PC-3 (cell line): Measurements from ENCODE around the gene KRTAP9-7. TPM values are rescaled to one million over a fixed set of nuclear protein-coding genes. Genes with fewer than 3 reads are reported as not detected.
"Not testable (repeated sequence)": the region's sequence is repeated elsewhere in the genome, so short reads cannot be mapped to it uniquely, and the experiment has no call there.

ENCODE experiments used
- ATAC-seq: fragments of 200-7000 bp; cut with Tn5 transposase; 2 replicates; pipeline ENCODE4 v1.9.1; 2020; ENCODE audit warnings: mild to moderate bottlenecking, moderate library complexity
- BruUV-seq: library from RNA; stranded (reverse); fragments of 400-500 nt; replicated peaks from 2 replicates; lab custom pipeline; 2021; lab: Mats Ljungman, UMichigan
- CTCF ChIA-PET: fragments of 300-600 bp; sonication (Branson Sonifier 250); formaldehyde crosslinking; loops from one replicate; lab custom pipeline; 2022; ENCODE audit warnings: antibody characterized with exemption; lab: Charles Lee
- POLR2A ChIA-PET: fragments of 300-600 bp; sonication (Branson Sonifier 250); formaldehyde crosslinking; loops from one replicate; lab custom pipeline; 2022; ENCODE audit warnings: antibody characterized with exemption; ENCODE audit not compliant: unreplicated experiment; lab: Charles Lee
- DNase-seq: peaks from one replicate; pipeline ENCODE4 v3.0.0-alpha.2; 2015
- H2AFZ ChIP-seq: fragments of 300-600 bp; sonication (generic); 2 replicates; pipeline ENCODE4 v1.6.0; 2016; ENCODE audit warnings: antibody characterized with exemption, low read length
- H3F3A ChIP-seq: fragments of 300-600 bp; sonication (generic); one replicate; pipeline ENCODE4 v1.6.0; 2017; ENCODE audit warnings: antibody characterized with exemption, low read length, control low read depth, mild to moderate bottlenecking; ENCODE audit not compliant: unreplicated experiment
- H3K27ac ChIP-seq: fragments of 300-600 bp; sonication (generic); 2 replicates; pipeline ENCODE4 v1.5.1; 2016; ENCODE audit warnings: mild to moderate bottlenecking, low read length
- H3K27me3 ChIP-seq: fragments of 300-600 bp; sonication (generic); 2 replicates; pipeline ENCODE4 v1.6.1; 2016; ENCODE audit warnings: low read length, mixed read lengths
- H3K36me3 ChIP-seq: fragments of 300-600 bp; sonication (generic); 2 replicates; pipeline ENCODE4 v1.6.1; 2016; ENCODE audit warnings: low read depth, mixed run types, low read length, mixed read lengths
- H3K4me1 ChIP-seq: fragments of 300-600 bp; sonication (generic); 2 replicates; pipeline ENCODE4 v1.5.1; 2016; ENCODE audit warnings: low read length; ENCODE audit not compliant: insufficient read depth
- H3K4me2 ChIP-seq: fragments of 300-600 bp; sonication (generic); 2 replicates; pipeline ENCODE4 v1.6.0; 2016; ENCODE audit warnings: low read length
- H3K4me3 ChIP-seq: fragments of 300-600 bp; sonication (generic); 2 replicates; pipeline ENCODE4 v1.5.1; 2016; ENCODE audit warnings: mild to moderate bottlenecking, low read length, mixed read lengths
- H3K79me2 ChIP-seq: fragments of 300-600 bp; sonication (generic); 2 replicates; pipeline ENCODE4 v1.6.1; 2017; ENCODE audit warnings: low read length, mixed read lengths
- H3K9ac ChIP-seq: fragments of 300-600 bp; sonication (generic); 2 replicates; pipeline ENCODE4 v1.6.0; 2016; ENCODE audit warnings: mild to moderate bottlenecking, low read length
- H3K9me2 ChIP-seq: fragments of 300-600 bp; sonication (generic); replicated peaks from 2 replicates; pipeline ENCODE4 v1.6.1; 2016; ENCODE audit warnings: mixed run types, low read length, mixed read lengths
- H3K9me3 ChIP-seq: fragments of 300-600 bp; sonication (generic); 2 replicates; pipeline ENCODE4 v1.6.1; 2016; ENCODE audit warnings: low read length, mixed read lengths
- H4K20me1 ChIP-seq: fragments of 300-600 bp; sonication (generic); 2 replicates; pipeline ENCODE4 v1.6.1; 2016; ENCODE audit warnings: low read length, mixed read lengths
- CTCF ChIP-seq: fragments of 300-600 bp; sonication (generic); conservative IDR thresholded peaks from 2 replicates; pipeline ENCODE4 v1.5.1; 2017; ENCODE audit warnings: antibody characterized with exemption, low read depth, mild to moderate bottlenecking, low read length
- EZH2 ChIP-seq: fragments of 300-600 bp; sonication (generic); IDR thresholded peaks from one replicate; pipeline ENCODE4 v1.6.1; 2017; ENCODE audit warnings: antibody characterized with exemption, mild to moderate bottlenecking, low read length; ENCODE audit not compliant: unreplicated experiment
- EZH2phosphoT487 ChIP-seq: fragments of 300-600 bp; sonication (generic); IDR thresholded peaks from 2 replicates; pipeline ENCODE4 v1.6.1; 2018; ENCODE audit warnings: mild to moderate bottlenecking, antibody characterized with exemption, low read length, borderline replicate concordance
- intact Hi-C: fragments of 100-400 bp; cut with micrococcal nuclease; formaldehyde crosslinking; loops from 2 replicates; pipeline ENCODE4 v1.9.0; 2023
- total RNA-seq: library from RNA; depleted of rRNA; stranded (reverse); fragments of >200 nt; gene quantifications from 2 replicates; pipeline ENCODE4 v1.2.3, GENCODE V29; 2014

Gene KRTAP9-7
- total RNA-seq, 1 experiment from 2014 or later: not detected

DNA sequence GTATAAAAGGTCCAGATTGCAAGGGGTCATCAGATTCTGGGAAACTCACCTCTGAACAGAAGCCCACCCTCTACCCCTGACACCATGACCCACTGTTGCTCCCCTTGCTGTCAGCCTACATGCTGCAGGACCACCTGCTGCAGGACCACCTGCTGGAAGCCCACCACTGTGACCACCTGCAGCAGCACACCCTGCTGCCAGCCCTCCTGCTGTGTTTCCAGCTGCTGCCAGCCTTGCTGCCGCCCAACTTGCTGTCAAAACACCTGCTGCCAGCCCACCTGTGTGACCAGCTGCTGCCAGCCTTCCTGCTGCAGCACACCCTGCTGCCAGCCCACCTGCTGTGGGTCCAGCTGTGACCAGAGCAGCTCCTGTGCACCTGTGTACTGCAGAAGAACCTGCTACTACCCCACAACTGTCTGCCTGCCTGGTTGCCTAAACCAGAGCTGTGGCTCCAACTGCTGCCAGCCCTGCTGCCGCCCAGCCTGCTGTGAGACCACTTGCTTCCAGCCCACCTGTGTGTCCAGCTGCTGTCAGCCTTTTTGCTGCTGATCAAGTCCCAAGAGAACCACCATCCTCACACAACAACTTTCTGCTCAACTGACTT lies 25.8 kb upstream of the KRTAP9-7 start, which contains the start of gene KRTAP9-4:
Gene KRTAP9-4, plus strand, starts transcription at position 51 of the 604 bp plus-strand sequence. Its CDS starts 34 bp downstream, at position 85.
- H3K9me2 ChIP-seq, H3K27me3 ChIP-seq, H3K4me1 ChIP-seq, H3K79me2 ChIP-seq, ATAC-seq, BruUV-seq, POLR2A ChIA-PET, H3K9ac ChIP-seq, H3F3A ChIP-seq, H3K9me3 ChIP-seq, H2AFZ ChIP-seq, H3K27ac ChIP-seq, H3K4me2 ChIP-seq, H3K36me3 ChIP-seq, intact Hi-C loops, DNase-seq, H3K4me3 ChIP-seq, H4K20me1 ChIP-seq, CTCF ChIA-PET: not testable (repeated sequence)

GRCh38 chr17:41251261-41251660 lies 24.2 kb upstream of the KRTAP9-7 start:
- Histone ChIP-seq H3K27ac (no peak overlapping the region), H3K27me3 (no peaks in the 10 kb centered on the region), H3K4me3 (no peak overlapping the region), H3K9me2 (no peaks in the 10 kb centered on the region), H3K79me2 (no peaks in the 10 kb centered on the region), H3K9me3 (no peaks in the 10 kb centered on the region), H3F3A (no peaks in the 10 kb centered on the region), H4K20me1 (no peaks in the 10 kb centered on the region), H3K4me2 (no peak overlapping the region), H2AFZ (no peak overlapping the region), H3K36me3 (no peaks in the 10 kb centered on the region), H3K9ac (no peak overlapping the region), H3K4me1 (no peaks in the 10 kb centered on the region)
- POLR2A ChIA-PET: no interaction called here
- DNase-seq: no peak
- CTCF ChIA-PET: no interaction called here
- no peak for TF ChIP-seq EZH2
- TF ChIP-seq EZH2phosphoT487: no peak
- TF ChIP-seq CTCF: no peak
- intact Hi-C loops: no loop called here
- no peak for ATAC-seq
- no TSS peak for BruUV-seq

- no peaks in the 10 kb centered on the region for H3K9me2 ChIP-seq
- no peaks in the 10 kb centered on the region for H3K9me3 ChIP-seq
- no peaks in the 10 kb centered on the region for H4K20me1 ChIP-seq
- no peak overlapping the region for H3K4me3 ChIP-seq
- TF ChIP-seq EZH2phosphoT487 (no peak), CTCF (no peak), EZH2 (no peak)
- H2AFZ ChIP-seq: no peak overlapping the region
- no peak overlapping the region for H3K27ac ChIP-seq
- H3K9ac ChIP-seq: no peak overlapping the region
- no peak for DNase-seq
- H3F3A ChIP-seq: no peaks in the 10 kb centered on the region
- no TSS peak for BruUV-seq
- ATAC-seq: no peak
- H3K79me2 ChIP-seq: no peaks in the 10 kb centered on the region
- H3K4me2 ChIP-seq: no peak overlapping the region
- POLR2A ChIA-PET: no interaction called here
- H3K36me3 ChIP-seq: no peaks in the 10 kb centered on the region
- no peaks in the 10 kb centered on the region for H3K4me1 ChIP-seq
- no peaks in the 10 kb centered on the region for H3K27me3 ChIP-seq
- intact Hi-C loops: no loop called here
- CTCF ChIA-PET: no interaction called here
Measured at GRCh38 chr17:41254861-41255260, 20.6 kb upstream of the KRTAP9-7 start.

DNA sequence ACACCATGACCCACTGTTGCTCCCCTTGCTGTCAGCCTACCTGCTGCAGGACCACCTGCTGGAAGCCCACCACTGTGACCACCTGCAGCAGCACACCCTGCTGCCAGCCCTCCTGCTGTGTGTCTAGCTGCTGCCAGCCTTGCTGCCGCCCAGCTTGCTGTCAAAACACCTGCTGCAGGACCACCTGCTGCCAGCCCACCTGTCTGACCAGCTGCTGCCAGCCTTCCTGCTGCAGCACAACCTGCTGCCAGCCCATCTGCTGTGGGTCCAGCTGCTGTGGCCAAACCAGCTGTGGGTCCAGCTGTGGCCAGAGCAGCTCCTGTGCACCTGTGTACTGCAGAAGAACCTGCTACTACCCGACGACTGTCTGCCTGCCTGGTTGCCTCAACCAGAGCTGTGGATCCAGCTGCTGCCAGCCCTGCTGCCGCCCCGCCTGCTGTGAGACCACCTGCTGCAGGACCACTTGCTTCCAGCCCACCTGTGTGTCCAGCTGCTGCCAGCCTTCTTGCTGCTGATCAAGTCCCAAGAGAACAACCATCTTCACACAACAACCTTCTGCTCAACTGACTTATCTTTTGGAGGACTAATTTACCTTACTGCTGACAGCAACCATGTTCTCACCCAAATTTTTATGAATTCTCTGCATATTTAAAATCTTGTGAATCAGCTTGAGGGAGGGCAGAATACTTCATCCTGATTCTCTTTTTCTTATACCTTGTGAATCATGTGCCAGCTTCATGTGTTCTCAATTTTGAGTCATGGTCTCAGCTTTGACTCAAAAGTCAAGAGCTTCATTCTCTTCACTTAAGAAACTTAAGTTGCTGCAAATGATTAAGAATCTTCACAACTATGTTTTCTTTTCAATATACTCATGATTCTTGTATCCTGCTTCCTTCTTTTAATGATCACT lies 19.9 kb upstream of the KRTAP9-7 start, which contains the start of gene KRTAP9-9:
Gene KRTAP9-9, plus strand, starts transcription at position 4 of the 910 bp plus-strand sequence.
- ATAC-seq, H3F3A ChIP-seq, H4K20me1 ChIP-seq, POLR2A ChIA-PET, H3K4me3 ChIP-seq, H3K4me2 ChIP-seq, H3K9me2 ChIP-seq, H3K4me1 ChIP-seq, H2AFZ ChIP-seq, CTCF ChIA-PET, H3K36me3 ChIP-seq, DNase-seq, H3K27me3 ChIP-seq, H3K9me3 ChIP-seq, H3K27ac ChIP-seq, H3K9ac ChIP-seq, intact Hi-C loops, H3K79me2 ChIP-seq, BruUV-seq: not testable (repeated sequence)
